ENCODE measurements around the gene PNPLA3. TPM values are rescaled to one million over a fixed set of nuclear protein-coding genes. Genes with fewer than 3 reads are reported as not detected.

PNPLA3 gene
- total RNA-seq, 1 donor from 2014 or later: 0.29 TPM

GRCh38 chr22:43990044-43990443 lies 66.4 kb downstream of the PNPLA3 start:
- intact Hi-C loops (cut with micrococcal nuclease): loop anchor here (5.0 kb wide), 1 partner anchor 192 kb away; the partner anchor contains the start of gene PARVG

GRCh38 chr22:43991316-43992020 lies 67.9 kb downstream of the PNPLA3 start:
- intact Hi-C loops (cut with micrococcal nuclease): loop anchor here (2.0 to 5.0 kb wide), 3 partner anchors 37 to 577 kb away; partner anchors contain the start of genes PARVG and SAMM50

GRCh38 chr22:43992331-43992821 lies 68.8 kb downstream of the PNPLA3 start:
- intact Hi-C loops (cut with micrococcal nuclease): loop anchor here (2.0 to 5.0 kb wide), 3 partner anchors 38 to 576 kb away; partner anchors contain the start of genes PARVG and SAMM50

- intact Hi-C loops (cut with micrococcal nuclease): loop anchor here (1.0 to 5.0 kb wide), 7 partner anchors 38 to 691 kb away; partner anchors contain the start of genes PARVG and SAMM50
Measured at GRCh38 chr22:43993072-43993760, 69.6 kb downstream of the PNPLA3 start.

GRCh38 chr22:43994006-43994405 lies 70.4 kb downstream of the PNPLA3 start:
- intact Hi-C loops (cut with micrococcal nuclease): loop anchor here (5.0 kb wide), 1 partner anchor 188 kb away; the partner anchor contains the start of gene PARVG

GRCh38 chr22:43994416-43994815 lies 70.8 kb downstream of the PNPLA3 start:
- intact Hi-C loops (cut with micrococcal nuclease): loop anchor here (5.0 kb wide), 1 partner anchor 188 kb away; the partner anchor contains the start of gene PARVG

GRCh38 chr22:43995057-43995685 lies 71.6 kb downstream of the PNPLA3 start:
- intact Hi-C loops (cut with micrococcal nuclease): no loop called here

- intact Hi-C loops (cut with micrococcal nuclease): loop anchor here (1.0 kb wide), 1 partner anchor 32 kb away; no protein-coding TSS in a partner anchor
Measured at GRCh38 chr22:43995798-43996169, 72.2 kb downstream of the PNPLA3 start.

- intact Hi-C loops (cut with micrococcal nuclease): loop anchor here (1.0 kb wide), 1 partner anchor 31 kb away; no protein-coding TSS in a partner anchor
Measured at GRCh38 chr22:43996170-43996980, 72.8 kb downstream of the PNPLA3 start.

GRCh38 chr22:43996981-43997265 lies 73.3 kb downstream of the PNPLA3 start:
- intact Hi-C loops (cut with micrococcal nuclease): loop anchor here (1.0 kb wide), 1 partner anchor 30 kb away; no protein-coding TSS in a partner anchor

Other genes with a start within 250 kb of the PNPLA3 start
- not detected in 2 replicates for gene EFCAB6, start 111.5 kb upstream of the PNPLA3 start, total RNA-seq
- gene SULT4A1, start 61.3 kb upstream of the PNPLA3 start, total RNA-seq: not detected in 2 replicates
- gene PNPLA5, start 31.8 kb upstream of the PNPLA3 start, total RNA-seq: not detected in 2 replicates
- 49.9 and 50.7 TPM in 2 replicates for gene SAMM50, start 31.6 kb downstream of the PNPLA3 start, total RNA-seq
- 39.2 and 41.5 TPM in 2 replicates for gene PARVB, start 100.5 kb downstream of the PNPLA3 start, total RNA-seq